SJSA1 (cell line): ENCODE results near the gene SOX30. TPM values are rescaled to one million over a fixed set of nuclear protein-coding genes. Genes with fewer than 3 reads are reported as not detected.
A peak's percentile ranks its signal among the peaks of the same experiment; 100 is the strongest.
"Not testable (repeated sequence)": the region's sequence is repeated elsewhere in the genome, so short reads cannot be mapped to it uniquely, and the experiment has no call there.

Experiments used
- DNase-seq, 2 experiments: peaks; one replicate each; pipeline ENCODE4 v3.0.0-alpha.2; 2015 to 2020; ENCODE audit warnings: low spot score in 2 of 2, low read depth in 1 of 2
- H3K27ac ChIP-seq: fragments of 250-450 bp; sonication (Bioruptor Pico); 2 replicates; pipeline ENCODE4 v1.5.1; 2020; ENCODE audit warnings: mild to moderate bottlenecking, moderate library complexity
- H3K27me3 ChIP-seq: fragments of 250-450 bp; sonication (Bioruptor Pico); replicated peaks from 2 replicates; pipeline ENCODE4 v1.5.1; 2020; ENCODE audit warnings: mild to moderate bottlenecking, moderate library complexity
- H3K36me3 ChIP-seq: fragments of 250-450 bp; sonication (Bioruptor Pico); 2 replicates; pipeline ENCODE4 v1.5.1; 2020; ENCODE audit warnings: mild to moderate bottlenecking
- H3K4me1 ChIP-seq: fragments of 250-450 bp; sonication (Bioruptor Pico); replicated peaks from 2 replicates; pipeline ENCODE4 v1.6.1; 2021; ENCODE audit warnings: mild to moderate bottlenecking
- H3K4me3 ChIP-seq: fragments of 250-450 bp; sonication (Bioruptor Pico); 2 replicates; pipeline ENCODE4 v1.5.1; 2020; ENCODE audit warnings: mild to moderate bottlenecking
- H3K9me3 ChIP-seq: fragments of 250-450 bp; sonication (Bioruptor Pico); replicated peaks from 2 replicates; pipeline ENCODE4 v1.5.1; 2020; ENCODE audit warnings: mild to moderate bottlenecking
- total RNA-seq: library from RNA; depleted of rRNA; stranded (reverse); fragments of >200 nt; shearing (Covaris generic); gene quantifications from 2 replicates; pipeline ENCODE4 v1.2.3, GENCODE V29; 2014; rRNA removed

Gene SOX30
- total RNA-seq, result 2.7 and 5.8 TPM in 2 replicates

GRCh38 chr5:157652377-157652692 lies at the start of gene SOX30:
TSS of gene SOX30 (minus strand) at chr5:157652438. CDS start at chr5:157652078, 360 bp downstream.
- Histone ChIP-seq H3K36me3 (peaks cover 16% of the 10 kb centered on the region), H3K27me3 (no peaks in the 10 kb centered on the region), H3K27ac (no peak within 1 kb of the TSS), H3K9me3 (0 out of 2 replicates have a peak, but pooled peaks cover 4% of the 10 kb centered on the region), H3K4me1 (no peaks in the 10 kb centered on the region), H3K4me3 (no peak within 1 kb of the TSS)
- no peak for DNase-seq

GRCh38 chr5:157698674-157699073 lies 46.4 kb upstream of the SOX30 start:
- not testable (repeated sequence) for H3K4me1 ChIP-seq, H3K9me3 ChIP-seq, H3K27ac ChIP-seq, H3K4me3 ChIP-seq, H3K36me3 ChIP-seq, H3K27me3 ChIP-seq, DNase-seq

GRCh38 chr5:157696154-157696553 lies 43.9 kb upstream of the SOX30 start:
- H3K27me3 ChIP-seq, H3K4me1 ChIP-seq, H3K9me3 ChIP-seq, H3K4me3 ChIP-seq, H3K27ac ChIP-seq, H3K36me3 ChIP-seq: not testable (repeated sequence)
- DNase-seq, result peak in 1 of 2 experiments; percentile 10

DNA sequence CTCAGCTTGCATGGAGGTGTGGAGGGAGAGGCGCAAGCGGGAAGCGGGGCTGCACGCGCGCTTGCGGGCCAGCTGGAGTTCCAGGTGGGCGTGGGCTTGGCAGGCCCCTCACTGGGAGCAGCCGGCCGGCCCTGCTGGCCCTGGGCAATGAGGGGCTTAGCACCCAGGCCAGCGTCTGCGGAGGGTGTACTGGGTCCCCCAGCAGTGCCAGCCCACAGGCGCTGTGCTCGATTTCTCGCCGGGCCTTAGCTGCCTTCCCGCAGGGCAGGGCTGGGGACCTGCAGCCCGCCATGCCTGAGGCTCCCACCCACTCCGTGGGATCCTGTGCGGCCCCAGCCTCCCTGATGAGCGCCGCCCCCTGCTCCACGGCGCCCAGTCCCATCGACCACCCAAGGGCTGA lies 41.6 kb upstream of the SOX30 start:
- not testable (repeated sequence) for H3K4me1 ChIP-seq, H3K27ac ChIP-seq, H3K9me3 ChIP-seq, H3K36me3 ChIP-seq, H3K27me3 ChIP-seq, H3K4me3 ChIP-seq
- DNase-seq, result peak in 1 of 2 experiments; percentile 41

DNA sequence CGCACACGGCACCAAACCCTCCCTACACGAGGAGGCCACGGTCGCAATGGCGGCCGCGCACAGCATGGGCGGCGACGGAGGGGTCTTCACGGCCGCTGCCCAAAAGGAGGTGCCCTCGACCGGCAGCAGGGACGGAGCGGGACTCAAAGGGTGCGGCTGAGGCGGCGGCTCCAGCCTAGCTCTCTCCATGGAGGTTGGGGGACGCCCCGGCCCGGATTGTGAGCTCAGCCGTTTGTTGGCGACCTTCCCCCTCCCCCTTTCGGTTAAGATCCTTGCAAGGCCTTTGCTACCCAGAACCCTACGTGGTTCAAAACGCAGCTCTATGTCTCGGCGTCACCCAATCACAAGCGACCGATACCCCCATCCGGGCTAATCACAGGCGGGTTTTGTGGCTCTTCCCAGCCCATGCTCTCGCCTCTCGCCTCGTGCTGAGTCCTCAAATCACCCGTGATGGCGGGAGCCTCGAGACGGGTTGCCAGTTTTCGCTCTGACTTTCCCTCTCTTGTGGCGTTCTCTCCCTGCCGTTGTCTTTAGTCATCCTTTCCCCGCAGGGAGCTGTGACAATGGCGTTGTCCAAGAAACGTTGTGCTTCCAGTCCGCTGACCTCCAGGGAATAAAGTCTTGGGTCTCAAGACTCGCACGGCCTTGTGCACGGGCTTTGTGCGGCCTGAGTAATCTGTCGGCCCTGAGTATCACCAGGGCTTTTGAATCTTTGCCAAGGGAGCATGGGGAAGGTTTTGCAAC lies 38.6 kb upstream of the SOX30 start:
- no peaks in the 10 kb centered on the region for H3K9me3 ChIP-seq
- no peak overlapping the region for H3K4me3 ChIP-seq
- no peaks in the 10 kb centered on the region for H3K4me1 ChIP-seq
- no peak overlapping the region for H3K27ac ChIP-seq
- no peaks in the 10 kb centered on the region for H3K36me3 ChIP-seq
- H3K27me3 ChIP-seq, result 0 out of 2 replicates have a peak, but pooled peaks cover 5% of the 10 kb centered on the region
- peak in 1 of 2 experiments; percentile 45 for DNase-seq

- H3K4me1 ChIP-seq, result no peaks in the 10 kb centered on the region
- H3K36me3 ChIP-seq, result no peaks in the 10 kb centered on the region
- DNase-seq, result peak in 1 of 2 experiments; percentile 48
- H3K9me3 ChIP-seq, result no peaks in the 10 kb centered on the region
- H3K27me3 ChIP-seq, result 0 out of 2 replicates have a peak, but pooled peaks cover 5% of the 10 kb centered on the region
- H3K27ac ChIP-seq, result no peak overlapping the region
- H3K4me3 ChIP-seq, result no peak overlapping the region
Observed at GRCh38 chr5:157689942-157690689, 37.9 kb upstream of the SOX30 start.

DNA sequence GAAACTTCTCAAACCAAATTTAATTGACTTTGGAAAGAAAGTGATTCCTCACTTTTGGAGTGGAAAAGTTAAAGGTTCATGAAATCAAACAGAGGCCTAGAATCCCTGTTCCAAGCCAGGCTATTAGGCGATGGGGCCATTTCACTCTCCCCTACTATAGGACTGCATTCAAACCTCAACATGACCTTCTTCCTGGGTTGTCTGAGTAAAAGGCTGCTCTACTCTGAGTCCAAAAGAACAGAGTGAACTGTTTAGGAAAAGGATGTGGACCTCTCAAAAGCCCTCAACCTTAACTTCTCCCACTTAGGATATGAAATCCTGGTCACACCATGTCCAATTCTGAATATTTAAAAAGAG lies 34.9 kb upstream of the SOX30 start:
- no peaks in the 10 kb centered on the region for H3K9me3 ChIP-seq
- DNase-seq, result peak in 1 of 2 experiments; percentile 9

GRCh38 chr5:157686276-157687197 lies 34.3 kb upstream of the SOX30 start:
- H3K4me1 ChIP-seq, H3K27ac ChIP-seq, H3K9me3 ChIP-seq, H3K4me3 ChIP-seq, H3K27me3 ChIP-seq, H3K36me3 ChIP-seq: not testable (repeated sequence)
- DNase-seq, result peak in 1 of 2 experiments; percentile 32

More for the DNA sequence above, 34.9 kb upstream of the SOX30 start:
- Histone ChIP-seq H3K36me3 (no peaks in the 10 kb centered on the region), H3K27ac (no peak overlapping the region), H3K4me3 (no peak overlapping the region), H3K4me1 (no peaks in the 10 kb centered on the region), H3K27me3 (no peaks in the 10 kb centered on the region)

DNA sequence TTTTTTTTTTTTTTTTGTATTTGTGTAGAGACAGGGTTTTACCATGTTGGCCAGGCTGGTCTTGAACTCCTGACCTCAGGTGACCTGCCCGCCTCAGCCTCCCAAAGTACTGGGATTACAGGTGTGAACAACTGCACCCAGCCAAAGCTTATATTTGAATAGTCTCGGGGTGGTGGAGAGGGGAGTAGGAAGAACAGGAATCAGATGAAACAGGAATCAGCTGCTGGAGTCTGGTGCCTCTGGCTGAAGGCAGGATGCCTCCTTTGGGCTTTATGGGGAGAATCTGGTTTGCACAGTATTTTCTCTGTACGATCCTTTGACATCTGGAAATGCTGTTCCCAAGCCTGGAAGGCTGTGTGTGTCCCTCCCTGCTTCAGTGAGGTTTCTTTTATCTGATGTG lies 30.0 kb upstream of the SOX30 start:
- Histone ChIP-seq H3K27me3 (no peaks in the 10 kb centered on the region), H3K9me3 (0 out of 2 replicates have a peak, but pooled peaks cover 3% of the 10 kb centered on the region)

GRCh38 chr5:157681048-157681447 lies 28.8 kb upstream of the SOX30 start:
- Histone ChIP-seq H3K9me3 (0 out of 2 replicates have a peak, but pooled peaks cover 3% of the 10 kb centered on the region), H3K27me3 (no peaks in the 10 kb centered on the region), H3K36me3 (no peaks in the 10 kb centered on the region), H3K4me3 (no peak overlapping the region), H3K27ac (no peak overlapping the region), H3K4me1 (no peaks in the 10 kb centered on the region)
- peak in 1 of 2 experiments; percentile 36 for DNase-seq

More for the DNA sequence above, 30.0 kb upstream of the SOX30 start:
- Histone ChIP-seq H3K36me3 (no peaks in the 10 kb centered on the region), H3K4me3 (no peak overlapping the region), H3K4me1 (no peaks in the 10 kb centered on the region), H3K27ac (no peak overlapping the region)
- peak in 1 of 2 experiments; percentile 16 for DNase-seq

GRCh38 chr5:157680239-157680638 lies 28.0 kb upstream of the SOX30 start:
- no peaks in the 10 kb centered on the region for H3K36me3 ChIP-seq
- H3K4me1 ChIP-seq, result no peaks in the 10 kb centered on the region
- 0 out of 2 replicates have a peak, but pooled peaks cover 3% of the 10 kb centered on the region for H3K9me3 ChIP-seq
- no peak overlapping the region for H3K4me3 ChIP-seq
- no peaks in the 10 kb centered on the region for H3K27me3 ChIP-seq
- peak in 1 of 2 experiments; percentile 15 for DNase-seq
- H3K27ac ChIP-seq, result no peak overlapping the region

GRCh38 chr5:157679801-157680200 lies 27.6 kb upstream of the SOX30 start:
- Histone ChIP-seq H3K27me3 (no peaks in the 10 kb centered on the region), H3K4me3 (no peak overlapping the region), H3K9me3 (0 out of 2 replicates have a peak, but pooled peaks cover 3% of the 10 kb centered on the region), H3K27ac (no peak overlapping the region), H3K4me1 (no peaks in the 10 kb centered on the region), H3K36me3 (no peaks in the 10 kb centered on the region)
- DNase-seq, result peak in 1 of 2 experiments; percentile 24

DNA sequence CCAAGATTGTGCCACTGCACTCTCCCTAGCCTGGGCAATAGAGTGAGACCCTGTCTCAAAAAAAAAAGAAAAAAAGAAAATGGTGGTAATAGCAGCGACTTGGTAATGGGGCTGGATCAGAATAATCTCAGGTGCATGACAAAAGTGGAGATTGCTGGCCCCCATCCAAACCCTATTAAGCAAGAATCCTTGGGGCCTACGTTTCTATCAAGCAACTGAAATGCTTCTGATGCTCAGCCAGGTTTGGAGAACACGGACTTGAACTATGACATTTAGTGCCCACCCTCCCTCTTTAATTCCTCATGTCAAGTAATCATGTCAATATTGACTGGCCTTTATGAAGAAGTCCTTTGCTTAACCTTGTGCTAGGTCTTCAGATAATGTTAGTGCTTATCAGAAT lies 25.7 kb upstream of the SOX30 start:
- Histone ChIP-seq H3K4me1 (no peaks in the 10 kb centered on the region), H3K27ac (no peak overlapping the region), H3K27me3 (no peaks in the 10 kb centered on the region), H3K4me3 (no peak overlapping the region), H3K9me3 (0 out of 2 replicates have a peak, but pooled peaks cover 3% of the 10 kb centered on the region), H3K36me3 (no peaks in the 10 kb centered on the region)
- DNase-seq, result no peak
